ENCODE measurements around the gene PI4K2B.
"Not testable (repeated sequence)": the region's sequence is repeated elsewhere in the genome, so short reads cannot be mapped to it uniquely, and the experiment has no call there.

The PI4K2B gene

DNA sequence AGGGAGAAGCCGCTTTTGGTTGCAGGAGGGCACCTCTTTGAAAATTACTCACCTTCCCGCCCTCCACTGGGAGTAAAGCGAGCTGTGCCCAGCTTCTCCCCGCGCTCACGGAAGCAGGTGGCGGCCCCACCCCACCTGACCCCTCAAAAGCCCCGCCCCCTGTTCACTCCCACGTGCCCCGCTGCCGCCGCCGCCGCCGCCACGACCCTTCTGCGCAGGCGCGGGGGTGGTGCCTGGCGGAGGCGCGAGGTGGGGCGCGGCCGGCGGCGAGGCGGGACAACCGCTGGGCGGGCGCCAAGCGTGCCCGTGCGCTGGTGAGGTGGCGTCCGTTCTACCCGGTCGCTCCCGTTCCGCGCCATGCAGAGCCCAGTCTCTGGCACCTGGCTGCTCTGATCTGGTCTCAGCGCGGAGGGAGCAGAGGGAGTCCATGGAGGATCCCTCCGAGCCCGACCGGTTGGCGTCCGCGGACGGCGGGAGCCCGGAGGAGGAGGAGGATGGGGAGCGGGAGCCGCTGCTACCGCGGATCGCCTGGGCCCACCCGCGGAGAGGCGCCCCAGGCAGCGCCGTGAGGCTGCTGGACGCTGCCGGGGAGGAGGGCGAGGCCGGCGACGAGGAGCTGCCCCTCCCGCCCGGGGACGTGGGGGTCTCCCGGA is at the start of gene PI4K2B:
Gene PI4K2B, plus strand, starts transcription at position 297 of the 653 bp plus-strand sequence. Its CDS starts 131 bp downstream, at position 428.
- DNase-seq: peak; percentile 92

- no peak for DNase-seq
Observed at GRCh38 chr4:25184056-25184455, 49.8 kb upstream of the PI4K2B start.

GRCh38 chr4:25190407-25190806 is 43.4 kb upstream of the PI4K2B start:
- DNase-seq: no peak

DNA sequence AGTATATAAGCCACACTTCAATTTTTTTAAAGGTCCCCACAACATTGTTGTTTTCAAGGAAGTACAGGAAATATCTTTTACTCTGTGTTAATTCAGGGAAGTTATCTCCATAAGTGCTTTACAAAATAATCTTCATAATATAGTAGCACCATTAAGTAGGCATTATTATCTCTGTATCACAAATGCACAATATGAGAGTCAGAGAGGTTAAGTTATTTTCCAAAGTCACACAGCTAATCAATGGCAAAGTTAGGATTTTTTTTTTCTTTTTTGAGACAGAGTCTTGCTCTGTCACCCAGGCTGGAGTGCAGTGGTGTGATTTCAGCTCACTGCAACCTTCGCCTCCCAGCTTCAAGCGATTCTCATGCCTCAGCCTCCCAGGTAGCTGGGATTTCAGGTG is 35.1 kb upstream of the PI4K2B start:
- DNase-seq: no peak

GRCh38 chr4:25207997-25208396 is 25.8 kb upstream of the PI4K2B start:
- no peak for DNase-seq

DNA sequence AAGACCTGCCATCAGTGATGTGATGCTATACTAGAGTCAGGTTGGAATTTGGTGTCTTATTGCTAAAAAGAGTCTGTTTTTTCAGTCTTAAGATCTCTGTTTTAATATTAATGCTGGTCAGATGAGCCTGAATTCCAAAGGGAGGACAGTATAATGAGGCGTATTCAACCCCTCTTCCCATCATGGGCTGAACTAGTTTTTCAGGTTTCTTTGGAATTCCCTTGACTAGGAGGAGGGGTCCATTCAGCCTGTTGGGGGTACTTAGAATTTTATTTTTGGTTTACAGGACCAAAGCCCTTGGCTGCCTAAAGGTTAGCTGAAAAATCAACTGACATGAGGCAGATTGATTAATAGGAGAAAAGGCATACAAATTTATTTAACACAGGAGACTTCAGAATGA is 24.1 kb upstream of the PI4K2B start:
- DNase-seq: no peak

DNA sequence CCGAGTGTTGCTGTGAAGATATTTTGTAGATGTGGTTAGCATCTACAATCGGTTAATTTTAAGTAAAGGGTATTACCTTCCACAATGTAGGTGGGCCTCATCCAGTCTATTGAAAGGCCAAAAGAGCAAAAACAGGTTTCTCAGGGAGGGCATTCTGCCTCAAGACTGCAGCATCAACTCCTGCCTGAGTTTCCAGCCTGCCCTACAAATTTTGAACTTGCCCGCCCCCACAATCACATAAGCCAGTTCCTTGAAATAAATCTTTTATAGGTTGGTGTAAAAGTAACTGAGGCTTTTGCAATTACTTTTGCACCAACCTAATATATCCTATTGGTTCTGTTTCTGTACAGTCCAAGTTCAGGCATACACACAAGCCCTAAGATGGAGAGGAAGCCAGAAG is 22.1 kb upstream of the PI4K2B start:
- DNase-seq: no peak

GRCh38 chr4:25212822-25213221 is 21.0 kb upstream of the PI4K2B start:
- no peak for DNase-seq

DNA sequence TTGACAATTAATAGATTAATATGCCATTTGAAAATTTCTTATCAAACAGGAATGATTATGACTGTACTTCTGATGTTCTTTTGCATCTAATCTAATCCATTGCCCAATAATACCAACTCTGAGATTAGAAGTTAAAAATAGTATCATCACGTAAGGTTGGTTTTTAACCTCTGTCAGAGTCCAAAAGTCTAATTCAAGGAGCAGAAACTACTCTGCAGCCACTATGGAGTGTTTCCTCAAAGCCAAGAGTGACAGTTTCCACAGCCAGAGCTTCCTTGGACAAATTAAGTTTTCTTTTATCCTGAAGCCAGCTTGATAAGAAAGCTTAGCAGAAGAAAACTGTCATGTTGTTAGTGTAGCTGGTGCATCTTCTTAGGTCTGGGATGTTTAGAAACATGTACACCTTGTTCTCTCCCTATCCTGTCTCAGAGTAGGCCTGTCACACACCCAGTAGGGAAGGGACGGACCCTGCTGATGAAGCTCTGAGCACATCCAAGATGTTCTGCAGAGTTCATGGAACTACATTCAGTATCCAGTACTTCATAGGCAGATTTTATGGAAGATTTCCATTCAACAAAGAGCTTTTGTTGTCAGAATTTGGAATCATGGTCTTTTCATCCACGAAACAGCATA is 20.4 kb upstream of the PI4K2B start:
- DNase-seq: no peak

GRCh38 chr4:25214750-25215149 is 19.1 kb upstream of the PI4K2B start:
- DNase-seq: not testable (repeated sequence)

DNA sequence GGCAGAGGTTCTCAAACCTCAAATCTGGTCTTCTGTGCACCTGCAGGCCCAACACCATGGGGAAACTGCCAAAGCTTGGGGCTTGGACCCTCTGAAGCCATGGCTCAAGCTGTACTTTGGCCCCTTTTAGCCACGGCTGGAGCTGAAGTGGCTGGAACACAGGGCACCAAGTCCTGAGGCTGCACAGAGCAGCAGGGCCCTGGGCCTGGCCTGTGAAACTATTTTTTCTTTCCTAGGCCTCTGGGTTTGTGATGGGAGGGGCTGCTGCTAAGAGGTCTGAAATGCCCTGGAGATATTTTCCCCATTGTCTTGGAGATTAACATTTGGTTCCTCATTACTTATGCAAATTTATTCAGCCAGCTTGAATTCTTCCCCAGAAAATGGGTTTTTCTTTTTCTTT is 18.3 kb upstream of the PI4K2B start:
- no peak for DNase-seq

DNA sequence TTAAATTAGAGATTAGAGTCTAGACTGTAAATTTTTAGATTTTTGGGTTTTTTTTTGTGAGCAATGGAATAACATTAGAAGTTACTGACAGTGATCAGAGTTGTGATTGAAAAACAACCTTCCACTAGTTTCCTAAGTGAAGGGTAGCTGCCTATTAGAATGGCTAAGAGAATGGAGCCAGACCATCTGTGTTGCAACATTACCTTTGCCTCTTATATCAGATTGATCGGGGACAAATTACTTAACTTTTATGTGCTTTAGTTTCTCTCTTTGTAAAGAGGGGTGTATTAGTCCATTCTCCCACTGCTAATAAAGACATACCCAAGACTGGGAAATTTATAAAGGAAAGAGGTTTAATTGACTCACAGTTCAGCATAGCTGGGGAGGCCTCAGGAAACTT is 12.5 kb upstream of the PI4K2B start:
- no peak for DNase-seq

DNA sequence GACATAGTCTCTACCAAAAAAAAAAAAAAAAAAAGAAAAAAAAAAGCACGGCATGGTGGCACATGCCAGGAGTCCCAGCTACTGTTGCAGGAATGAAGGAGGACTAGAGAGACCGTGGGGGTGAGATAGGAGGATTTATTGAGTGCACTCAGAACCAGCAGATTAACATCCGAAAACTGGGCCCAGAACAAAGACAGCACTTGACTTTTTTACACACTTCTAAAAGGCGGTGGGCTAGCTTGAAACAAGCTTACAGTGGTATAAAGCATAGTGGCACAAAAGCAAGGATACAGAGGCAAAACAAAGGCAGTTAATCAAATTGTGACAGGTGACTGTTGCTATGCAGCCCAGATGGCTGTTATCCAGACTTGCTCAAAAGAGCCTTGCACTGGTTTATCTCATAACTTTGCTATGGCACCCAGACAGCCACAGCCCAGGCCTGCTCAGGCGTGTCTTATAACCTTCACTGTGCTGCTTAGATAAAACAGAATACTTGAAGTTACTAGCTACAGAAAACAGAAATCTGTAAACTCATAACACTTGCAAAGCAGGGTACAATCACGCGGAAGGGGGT is 9.9 kb upstream of the PI4K2B start:
- no peak for DNase-seq

DNA sequence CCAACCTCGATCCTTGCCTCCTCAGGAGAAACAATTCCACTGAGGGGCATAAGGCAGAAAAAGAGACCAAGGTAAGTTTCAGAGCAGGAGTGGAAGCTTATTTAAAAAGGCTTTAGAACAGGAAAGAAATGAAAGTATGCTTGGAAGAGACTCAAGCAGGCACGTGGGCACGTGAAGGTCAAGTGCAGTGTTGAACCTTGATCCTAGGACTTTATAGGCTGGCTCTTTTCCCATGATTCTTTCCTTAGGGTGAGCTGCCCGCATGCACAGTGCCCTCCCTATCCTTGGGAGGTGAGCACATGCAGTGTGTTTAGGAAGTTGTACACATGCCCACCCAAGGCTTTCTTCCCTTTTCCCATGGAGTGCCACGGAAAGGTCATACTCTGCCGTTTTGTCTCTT is 4.0 kb upstream of the PI4K2B start:
- DNase-seq: no peak

- DNase-seq: no peak
Observed at GRCh38 chr4:25233194-25233593, 639 bp upstream of the PI4K2B start.

- peak; percentile 46 for DNase-seq
Observed at GRCh38 chr4:25234390-25235370, 847 bp downstream of the PI4K2B start.

DNA sequence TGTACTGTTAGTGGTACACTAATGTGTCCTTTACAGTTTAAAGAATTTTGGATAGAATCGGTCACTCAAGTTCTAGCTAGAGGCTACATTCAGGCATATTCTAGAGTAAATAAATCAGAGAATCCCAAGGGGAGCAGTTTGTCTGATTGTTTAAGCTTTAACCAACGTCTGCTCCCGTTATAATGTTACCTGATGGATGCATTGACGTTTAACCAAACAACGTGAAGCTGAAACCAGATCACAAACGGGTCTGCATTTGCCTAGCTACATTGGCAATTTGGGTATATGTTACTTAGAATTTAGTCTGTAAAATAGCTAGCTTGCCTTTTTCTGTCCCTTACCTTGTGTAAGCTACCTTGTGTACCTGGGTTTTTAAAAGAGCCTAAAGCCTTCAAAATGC is 1.6 kb downstream of the PI4K2B start:
- DNase-seq: no peak

- not testable (repeated sequence) for DNase-seq
Observed at GRCh38 chr4:25236030-25236429, 2.2 kb downstream of the PI4K2B start.

GRCh38 chr4:25236971-25237370 is 3.1 kb downstream of the PI4K2B start:
- DNase-seq: no peak

DNA sequence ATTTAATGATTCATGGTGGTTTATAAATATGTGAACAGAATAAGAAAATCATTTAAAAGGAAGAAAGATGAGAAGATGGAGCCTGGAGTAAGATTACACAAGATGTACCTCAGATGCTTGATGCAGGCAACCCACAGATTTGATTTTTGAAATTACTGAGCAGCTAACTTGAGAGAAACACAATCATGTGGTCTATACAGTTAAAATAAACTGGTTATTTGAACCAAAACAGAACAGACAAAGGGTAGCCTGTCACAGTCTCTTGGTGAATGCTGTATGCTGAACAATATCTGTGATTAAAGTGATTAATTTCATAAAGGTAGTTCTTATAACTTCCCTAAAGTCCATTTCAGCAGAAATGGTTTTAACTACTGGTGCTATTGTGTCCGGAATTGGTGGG is 4.2 kb downstream of the PI4K2B start:
- DNase-seq: no peak

- not testable (repeated sequence) for DNase-seq
Observed at GRCh38 chr4:25239528-25239927, 5.7 kb downstream of the PI4K2B start.

GRCh38 chr4:25240754-25241210 is 6.9 kb downstream of the PI4K2B start:
- DNase-seq: peak; percentile 43

- DNase-seq: not testable (repeated sequence)
Observed at GRCh38 chr4:25242195-25242594, 8.4 kb downstream of the PI4K2B start.
